Activated T-cell treated with anti-CD3 and anti-CD28 coated beads for 4 hours (primary cell): ENCODE results near the gene STARD13.

Source experiments
- DNase-seq: peaks from one replicate; pipeline ENCODE4 v3.0.0-alpha.2; 2020

STARD13 gene

GRCh38 chr13:33107361-33107760 is 178.2 kb downstream of the STARD13 start:
- DNase-seq, result no peak

GRCh38 chr13:33106656-33107360 is 178.7 kb downstream of the STARD13 start:
- DNase-seq, result no peak

- no peak for DNase-seq
Measured at GRCh38 chr13:33105387-33106005, 180.1 kb downstream of the STARD13 start.

- DNase-seq, result no peak
Measured at GRCh38 chr13:33103457-33103856, 182.1 kb downstream of the STARD13 start.

- no peak for DNase-seq
Measured at GRCh38 chr13:33101835-33102234, 183.7 kb downstream of the STARD13 start.

- DNase-seq, result no peak
Measured at GRCh38 chr13:33100886-33101285, 184.7 kb downstream of the STARD13 start.

- no peak for DNase-seq
Measured at GRCh38 chr13:33099860-33100259, 185.7 kb downstream of the STARD13 start.

- DNase-seq, result no peak
Measured at GRCh38 chr13:33096886-33097605, 188.5 kb downstream of the STARD13 start.

- DNase-seq, result no peak
Measured at GRCh38 chr13:33092073-33092987, 193.2 kb downstream of the STARD13 start.

GRCh38 chr13:33091415-33091774 is 194.2 kb downstream of the STARD13 start:
- no peak for DNase-seq

GRCh38 chr13:33090755-33091414 is 194.7 kb downstream of the STARD13 start:
- no peak for DNase-seq

GRCh38 chr13:33089311-33089710 is 196.2 kb downstream of the STARD13 start:
- DNase-seq, result no peak

- no peak for DNase-seq
Measured at GRCh38 chr13:33087790-33088189, 197.8 kb downstream of the STARD13 start.

- no peak for DNase-seq
Measured at GRCh38 chr13:33087091-33087490, 198.5 kb downstream of the STARD13 start.

GRCh38 chr13:33083054-33083453 is 202.5 kb downstream of the STARD13 start:
- DNase-seq, result no peak

GRCh38 chr13:33081666-33082065 is 203.9 kb downstream of the STARD13 start:
- no peak for DNase-seq

GRCh38 chr13:33080972-33081590 is 204.5 kb downstream of the STARD13 start:
- DNase-seq, result no peak

GRCh38 chr13:33079960-33080359 is 205.6 kb downstream of the STARD13 start:
- no peak for DNase-seq

- no peak for DNase-seq
Measured at GRCh38 chr13:33078263-33078662, 207.3 kb downstream of the STARD13 start.

- no peak for DNase-seq
Measured at GRCh38 chr13:33076001-33076992, 209.3 kb downstream of the STARD13 start.

GRCh38 chr13:33073338-33073737 is 212.2 kb downstream of the STARD13 start:
- no peak for DNase-seq
